Osteocyte (in vitro differentiated cells): ENCODE data around the gene C4orf50. TPM values are rescaled to one million over a fixed set of nuclear protein-coding genes. Genes with fewer than 3 reads are reported as not detected.

ENCODE experiments used
- DNase-seq: peaks from one replicate; pipeline ENCODE4 v3.0.0; 2021; ENCODE audit warnings: mixed read lengths; ENCODE audit not compliant: unreplicated experiment; ENCODE audit errors: extremely low spot score
- H3K27ac Mint-ChIP-seq: one replicate; pipeline ENCODE4 v1.8.0; 2021; ENCODE audit warnings: mild to moderate bottlenecking, mixed read lengths; ENCODE audit not compliant: unreplicated experiment
- H3K27me3 Mint-ChIP-seq: one replicate; pipeline ENCODE4 v1.8.0; 2021; ENCODE audit warnings: mixed read lengths; ENCODE audit not compliant: unreplicated experiment
- H3K36me3 Mint-ChIP-seq: one replicate; pipeline ENCODE4 v1.8.0; 2021; ENCODE audit warnings: mixed read lengths; ENCODE audit not compliant: unreplicated experiment
- H3K4me1 Mint-ChIP-seq: one replicate; pipeline ENCODE4 v1.8.0; 2021; ENCODE audit warnings: mixed read lengths; ENCODE audit not compliant: unreplicated experiment
- H3K4me3 Mint-ChIP-seq: one replicate; pipeline ENCODE4 v1.8.0; 2021; ENCODE audit warnings: mild to moderate bottlenecking, moderate library complexity, mixed read lengths; ENCODE audit not compliant: unreplicated experiment
- H3K9me3 Mint-ChIP-seq: one replicate; pipeline ENCODE4 v1.8.0; 2021; ENCODE audit warnings: mixed read lengths; ENCODE audit not compliant: unreplicated experiment
- CTCF ChIP-seq: fragments of 200-600 bp; sonication (generic); IDR thresholded peaks from 2 replicates; pipeline ENCODE4 v1.5.0; 2021; ENCODE audit warnings: antibody characterized with exemption, mild to moderate bottlenecking, moderate library complexity
- total RNA-seq: library from RNA; stranded (reverse); gene quantifications from 2 replicates; pipeline ENCODE4 v1.2.1, GENCODE V29; 2021

The C4orf50 gene
- total RNA-seq, 1 donor from 2014 or later, result not detected

GRCh38 chr4:5991405-5991804 is 26.8 kb downstream of the C4orf50 start:
- no peak overlapping the region for H3K4me3 Mint-ChIP-seq
- TF ChIP-seq CTCF, result no peak
- H3K9me3 Mint-ChIP-seq, result no peaks in the 10 kb centered on the region
- H3K4me1 Mint-ChIP-seq, result no peaks in the 10 kb centered on the region
- no peak overlapping the region for H3K27ac Mint-ChIP-seq
- H3K27me3 Mint-ChIP-seq, result peaks cover 30% of the 10 kb centered on the region
- H3K36me3 Mint-ChIP-seq, result no peaks in the 10 kb centered on the region
- no peak for DNase-seq

DNA sequence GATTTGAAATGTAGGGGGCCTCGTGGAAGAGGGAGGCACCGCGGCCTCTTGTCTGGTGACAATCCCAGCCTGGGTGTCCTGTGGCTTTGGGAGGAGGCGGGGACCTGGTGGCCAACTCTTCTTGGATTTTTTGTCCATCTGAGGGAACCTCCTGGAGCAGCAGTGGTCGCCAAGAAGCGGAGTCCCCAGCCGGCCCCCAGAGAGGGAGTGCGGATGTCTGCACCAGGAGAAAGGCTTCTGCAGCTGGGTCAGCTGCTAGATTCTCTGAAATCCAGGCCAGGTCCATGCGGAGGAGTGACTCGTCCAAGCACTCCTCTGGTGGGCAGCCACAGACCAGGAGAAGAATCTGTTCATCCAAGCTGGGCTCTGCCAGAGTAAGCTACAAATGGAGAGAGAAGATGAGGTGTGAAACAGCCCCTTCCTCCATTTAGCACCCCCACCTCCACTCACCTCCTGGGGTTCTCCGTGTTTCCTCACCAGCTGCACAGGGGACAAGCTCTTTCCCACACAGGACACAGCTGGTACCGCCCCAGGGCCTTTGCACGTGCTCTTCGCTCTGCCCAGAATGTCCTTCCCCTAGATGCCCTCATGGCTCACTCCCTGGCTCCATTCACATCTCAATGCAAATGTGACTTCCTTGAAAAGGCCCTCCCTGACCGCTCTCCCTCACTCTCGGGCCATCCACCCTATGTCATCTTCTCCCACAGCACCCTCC is 27.6 kb downstream of the C4orf50 start:
- DNase-seq, result no peak
- H3K4me1 Mint-ChIP-seq, result no peaks in the 10 kb centered on the region
- no peak overlapping the region for H3K27ac Mint-ChIP-seq
- no peak for TF ChIP-seq CTCF
- peaks cover 25% of the 10 kb centered on the region for H3K27me3 Mint-ChIP-seq
- H3K9me3 Mint-ChIP-seq, result no peaks in the 10 kb centered on the region
- H3K36me3 Mint-ChIP-seq, result no peaks in the 10 kb centered on the region
- H3K4me3 Mint-ChIP-seq, result no peak overlapping the region

- no peak overlapping the region for H3K27ac Mint-ChIP-seq
- H3K36me3 Mint-ChIP-seq, result no peaks in the 10 kb centered on the region
- H3K4me3 Mint-ChIP-seq, result no peak overlapping the region
- H3K27me3 Mint-ChIP-seq, result peaks cover 25% of the 10 kb centered on the region
- H3K4me1 Mint-ChIP-seq, result no peaks in the 10 kb centered on the region
- TF ChIP-seq CTCF, result no peak
- DNase-seq, result no peak
- peaks cover 6% of the 10 kb centered on the region for H3K9me3 Mint-ChIP-seq
These were observed 28.7 kb downstream of the C4orf50 start for GRCh38 chr4:5989236-5990225.

DNA sequence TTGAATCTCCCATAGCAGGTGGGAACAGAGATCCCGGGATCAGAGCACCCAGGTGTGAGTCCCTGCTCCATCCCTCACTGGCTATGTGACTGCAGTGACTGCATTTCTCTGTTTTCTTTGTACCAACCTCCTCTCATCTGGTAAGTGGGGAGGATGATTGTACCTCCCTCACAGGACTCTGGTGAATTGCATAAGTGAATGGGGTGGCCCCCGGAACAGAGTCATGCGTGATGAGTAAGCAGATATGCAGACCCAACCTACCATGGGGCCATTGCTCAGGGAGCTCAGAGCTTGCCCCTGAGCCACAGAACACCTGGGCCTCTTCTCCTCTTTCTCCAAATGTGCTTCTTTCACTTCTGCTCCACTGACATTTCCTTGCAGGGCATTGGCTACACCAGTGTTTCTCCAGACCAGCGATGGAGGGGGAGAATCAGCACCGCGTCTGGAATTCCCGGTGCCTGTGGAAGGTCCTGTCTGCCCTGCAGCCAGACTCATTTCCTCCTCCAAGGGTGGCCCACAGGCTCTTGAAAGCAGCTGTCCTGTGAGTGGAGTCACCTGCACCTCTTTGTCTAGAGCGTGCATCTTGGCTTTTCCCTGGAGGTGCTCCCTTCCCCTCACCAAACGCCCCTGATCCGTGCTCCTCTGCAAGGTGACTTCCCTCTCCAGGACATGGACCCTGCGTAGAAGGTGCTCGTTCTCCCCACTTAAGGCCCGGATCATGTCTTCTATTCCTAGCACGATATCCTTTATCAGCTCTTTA is 30.0 kb downstream of the C4orf50 start:
- Mint-ChIP-seq H3K9me3 (peaks cover 17% of the 10 kb centered on the region), H3K4me1 (no peaks in the 10 kb centered on the region), H3K36me3 (no peaks in the 10 kb centered on the region), H3K27ac (no peak overlapping the region), H3K4me3 (no peak overlapping the region), H3K27me3 (peaks cover 25% of the 10 kb centered on the region)
- no peak for DNase-seq
- TF ChIP-seq CTCF, result no peak
